Nephron progenitor cell (in vitro differentiated cells): ENCODE results near the gene HTRA3.

Source experiments
- DNase-seq: peaks from one replicate; pipeline ENCODE4 v3.0.0; 2021
- H3K27ac Mint-ChIP-seq: 2 replicates; pipeline ENCODE4 v1.8.0; 2021; ENCODE audit warnings: mild to moderate bottlenecking, moderate library complexity, mixed read lengths
- H3K27me3 Mint-ChIP-seq: 2 replicates; pipeline ENCODE4 v1.8.0; 2021; ENCODE audit warnings: mild to moderate bottlenecking, low read depth, mixed read lengths; ENCODE audit not compliant: poor library complexity
- H3K36me3 Mint-ChIP-seq: 2 replicates; pipeline ENCODE4 v1.8.0; 2021; ENCODE audit warnings: low read depth, mixed read lengths
- H3K4me1 Mint-ChIP-seq: 2 replicates; pipeline ENCODE4 v1.8.0; 2021; ENCODE audit warnings: mixed read lengths
- H3K4me3 Mint-ChIP-seq: 2 replicates; pipeline ENCODE4 v1.8.0; 2021; ENCODE audit warnings: mild to moderate bottlenecking, moderate library complexity, mixed read lengths
- H3K9me3 Mint-ChIP-seq: 2 replicates; pipeline ENCODE4 v1.8.0; 2021; ENCODE audit warnings: mild to moderate bottlenecking, moderate library complexity, mixed read lengths
- TF ChIP-seq, protein P1 (sequence below): fragments of 200-600 bp; sonication (generic); IDR thresholded peaks from 2 replicates; pipeline ENCODE4 v1.5.0; 2021; ENCODE audit warnings: antibody characterized with exemption

Gene HTRA3

DNA sequence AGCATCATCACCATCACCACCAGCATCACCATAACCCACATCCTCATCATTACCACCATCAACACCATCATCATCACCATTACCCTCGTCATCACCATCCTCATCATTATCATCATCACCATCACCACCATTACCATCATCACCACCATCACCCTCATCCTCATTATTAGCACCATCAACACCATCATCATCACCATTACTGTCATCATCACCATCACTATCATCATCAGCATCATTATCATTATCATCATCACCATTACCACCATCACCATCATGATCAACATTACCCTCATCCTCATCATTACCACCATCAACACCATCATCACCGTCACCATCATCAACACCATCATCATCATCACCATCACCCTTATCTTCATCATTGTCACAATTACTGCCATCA lies 51.7 kb downstream of the HTRA3 start:
- Mint-ChIP-seq H3K27ac (no peak overlapping the region), H3K9me3 (peaks cover 10% of the 10 kb centered on the region), H3K36me3 (no peaks in the 10 kb centered on the region), H3K27me3 (peaks cover 14% of the 10 kb centered on the region), H3K4me1 (peaks cover 11% of the 10 kb centered on the region), H3K4me3 (no peak overlapping the region)
- TF ChIP-seq, protein P1, sequence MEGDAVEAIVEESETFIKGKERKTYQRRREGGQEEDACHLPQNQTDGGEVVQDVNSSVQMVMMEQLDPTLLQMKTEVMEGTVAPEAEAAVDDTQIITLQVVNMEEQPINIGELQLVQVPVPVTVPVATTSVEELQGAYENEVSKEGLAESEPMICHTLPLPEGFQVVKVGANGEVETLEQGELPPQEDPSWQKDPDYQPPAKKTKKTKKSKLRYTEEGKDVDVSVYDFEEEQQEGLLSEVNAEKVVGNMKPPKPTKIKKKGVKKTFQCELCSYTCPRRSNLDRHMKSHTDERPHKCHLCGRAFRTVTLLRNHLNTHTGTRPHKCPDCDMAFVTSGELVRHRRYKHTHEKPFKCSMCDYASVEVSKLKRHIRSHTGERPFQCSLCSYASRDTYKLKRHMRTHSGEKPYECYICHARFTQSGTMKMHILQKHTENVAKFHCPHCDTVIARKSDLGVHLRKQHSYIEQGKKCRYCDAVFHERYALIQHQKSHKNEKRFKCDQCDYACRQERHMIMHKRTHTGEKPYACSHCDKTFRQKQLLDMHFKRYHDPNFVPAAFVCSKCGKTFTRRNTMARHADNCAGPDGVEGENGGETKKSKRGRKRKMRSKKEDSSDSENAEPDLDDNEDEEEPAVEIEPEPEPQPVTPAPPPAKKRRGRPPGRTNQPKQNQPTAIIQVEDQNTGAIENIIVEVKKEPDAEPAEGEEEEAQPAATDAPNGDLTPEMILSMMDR, result no peak
- DNase-seq, result no peak

DNA sequence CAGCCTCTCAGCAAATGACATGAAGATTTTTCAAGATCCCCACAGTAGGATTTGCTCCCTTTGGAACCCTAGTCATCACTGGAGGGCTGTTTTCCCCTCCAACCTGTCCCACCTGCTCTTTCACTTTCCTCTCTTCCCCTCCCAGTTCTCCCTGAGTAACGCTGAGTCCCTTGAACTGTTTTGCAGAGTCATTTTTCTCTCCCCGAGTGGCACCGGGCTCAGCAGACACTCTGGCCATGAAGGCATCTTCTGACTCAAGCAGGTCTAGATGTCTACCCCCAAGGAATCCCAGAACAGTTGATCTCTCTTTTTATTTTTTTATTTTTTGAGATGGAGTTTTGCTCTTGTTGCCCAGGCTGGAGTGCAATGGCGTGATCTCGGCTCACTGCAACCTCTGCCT lies 52.2 kb downstream of the HTRA3 start:
- DNase-seq, result no peak
- Mint-ChIP-seq H3K36me3 (no peaks in the 10 kb centered on the region), H3K4me3 (no peak overlapping the region), H3K9me3 (peaks cover 14% of the 10 kb centered on the region), H3K27me3 (peaks cover 17% of the 10 kb centered on the region), H3K4me1 (peaks cover 5% of the 10 kb centered on the region), H3K27ac (no peak overlapping the region)
- TF ChIP-seq, protein P1, result no peak

DNA sequence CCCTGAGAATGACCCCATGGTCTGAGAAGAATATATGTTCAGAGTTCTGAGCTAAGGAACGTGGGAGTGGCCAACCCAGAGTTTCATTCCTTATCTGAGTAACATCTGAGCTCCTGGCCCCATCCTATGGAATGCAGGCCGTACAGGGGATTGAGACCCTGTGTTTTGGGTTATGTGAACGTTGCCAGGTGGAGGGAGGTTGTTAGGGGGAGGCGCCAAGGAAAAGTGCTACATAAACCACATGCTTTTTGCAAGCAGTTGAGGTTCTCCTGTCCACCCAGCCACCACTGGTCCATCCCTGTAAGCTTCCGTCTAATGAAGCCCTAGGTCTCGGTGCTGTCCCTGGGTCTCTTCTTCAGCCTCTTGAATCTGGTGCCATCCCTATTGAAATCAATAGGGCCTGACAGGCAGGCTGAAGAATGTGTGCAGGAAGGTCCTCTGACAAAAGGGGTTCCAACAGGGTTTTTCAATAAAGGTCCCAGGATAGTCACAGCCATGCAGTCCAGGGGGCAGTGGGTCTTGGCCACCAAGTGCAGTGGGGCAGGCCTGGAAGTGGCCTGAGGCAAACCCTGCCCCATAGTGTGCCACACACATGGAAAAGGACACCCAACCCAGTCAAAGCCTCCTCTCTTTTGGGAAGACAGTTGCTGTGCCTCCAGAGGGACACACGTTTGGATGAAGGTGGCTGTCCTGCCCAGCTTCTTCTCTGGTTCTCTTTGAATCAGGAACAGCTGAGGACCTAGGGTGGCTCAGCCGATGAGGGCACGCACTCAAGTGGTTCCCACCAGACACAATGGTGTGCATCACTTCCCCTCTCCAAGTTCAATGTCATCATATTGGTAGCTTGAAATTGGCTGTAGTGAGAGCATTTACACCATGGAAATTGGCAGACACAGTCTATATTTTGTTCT lies 53.5 kb downstream of the HTRA3 start:
- no peak for DNase-seq
- Mint-ChIP-seq H3K4me1 (peaks cover 1% of the 10 kb centered on the region), H3K36me3 (no peaks in the 10 kb centered on the region), H3K9me3 (peaks cover 19% of the 10 kb centered on the region), H3K4me3 (no peak overlapping the region), H3K27me3 (peaks cover 17% of the 10 kb centered on the region), H3K27ac (no peak overlapping the region)
- TF ChIP-seq, protein P1, result no peak

DNA sequence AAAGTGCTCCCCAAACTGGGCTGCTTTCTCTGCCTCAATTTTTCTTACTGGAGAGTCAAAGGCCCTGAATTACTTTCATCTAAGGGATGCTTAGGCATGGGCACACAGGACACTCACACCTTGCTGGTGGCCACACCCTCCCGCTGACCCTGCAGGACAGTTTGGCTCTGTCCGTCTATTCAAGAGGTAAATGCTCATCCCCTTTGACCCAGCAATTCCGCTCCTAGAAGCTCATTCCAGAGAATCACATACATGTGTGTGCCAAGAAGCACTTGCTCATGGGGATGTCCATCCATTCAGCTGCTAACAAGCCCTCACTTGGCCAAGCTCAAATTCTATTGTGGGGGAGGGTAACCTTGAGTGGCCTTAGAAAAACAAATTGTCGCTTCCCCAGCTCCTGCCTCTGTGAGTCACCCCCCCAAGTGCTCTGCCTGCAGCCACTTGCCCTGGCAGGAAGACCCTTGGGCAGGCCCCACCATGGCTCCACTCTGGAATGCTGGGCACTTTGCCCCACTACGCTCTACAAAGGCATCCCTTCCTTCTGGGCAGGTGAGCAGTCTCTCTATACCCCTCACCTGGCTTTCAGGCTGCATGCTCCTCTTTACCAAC lies 54.5 kb downstream of the HTRA3 start:
- Mint-ChIP-seq H3K27me3 (peaks cover 17% of the 10 kb centered on the region), H3K27ac (no peak overlapping the region), H3K9me3 (peaks cover 19% of the 10 kb centered on the region), H3K4me1 (no peaks in the 10 kb centered on the region), H3K4me3 (no peak overlapping the region), H3K36me3 (no peaks in the 10 kb centered on the region)
- DNase-seq, result no peak
- TF ChIP-seq, protein P1, result no peak

DNA sequence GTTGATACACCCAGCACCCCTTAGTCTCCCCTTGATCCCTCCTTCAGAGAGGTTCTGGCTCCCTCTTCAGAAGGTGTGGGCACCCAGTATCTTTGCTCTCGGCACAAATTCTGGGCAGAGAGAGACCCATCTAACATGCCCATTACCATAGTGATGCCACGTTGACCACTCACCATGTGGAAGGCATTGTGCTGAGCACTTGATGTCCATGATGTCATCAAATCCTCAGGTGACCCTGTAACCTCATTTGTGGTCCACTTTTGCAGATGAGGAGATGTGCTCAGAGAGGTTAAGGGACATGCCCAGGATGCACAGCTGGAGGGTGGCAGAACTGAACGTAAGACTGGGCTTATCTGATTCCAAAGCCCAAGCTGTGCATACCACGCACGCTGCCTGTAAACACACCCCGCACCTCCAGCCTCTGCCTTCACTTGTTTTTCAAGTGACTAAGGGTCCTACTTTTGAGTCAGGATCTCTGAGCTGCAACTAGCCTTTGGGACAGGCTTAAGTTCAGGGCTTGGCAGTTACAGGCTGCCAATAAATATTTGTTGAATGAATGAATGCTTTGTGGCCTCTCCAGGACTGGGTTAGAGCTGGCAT lies 55.2 kb downstream of the HTRA3 start:
- H3K27ac Mint-ChIP-seq, result no peak overlapping the region
- DNase-seq, result no peak
- H3K4me1 Mint-ChIP-seq, result no peaks in the 10 kb centered on the region
- H3K4me3 Mint-ChIP-seq, result no peak overlapping the region
- H3K27me3 Mint-ChIP-seq, result peaks cover 15% of the 10 kb centered on the region
- TF ChIP-seq, protein P1, result no peak
- H3K9me3 Mint-ChIP-seq, result peaks cover 19% of the 10 kb centered on the region
- H3K36me3 Mint-ChIP-seq, result no peaks in the 10 kb centered on the region
